K562 (cell line): ENCODE results near the gene IPO13.

Experiments
- ESRRA ChIP-seq: fragments of 450-650 bp; IDR thresholded peaks from 2 replicates; pipeline ENCODE4 v1.6.1; 2014; ENCODE audit warnings: low read depth, mild to moderate bottlenecking, moderate library complexity, borderline replicate concordance
- EZH2 ChIP-seq: IDR thresholded peaks from 2 replicates; pipeline ENCODE4 v1.6.1; 2012; ENCODE audit warnings: low read depth, mild to moderate bottlenecking, inconsistent platforms, low read length, borderline replicate concordance
- FOS ChIP-seq: IDR thresholded peaks from 3 replicates; pipeline ENCODE4 v1.6.1; 2011; ENCODE audit not compliant: insufficient read length; ENCODE audit errors: extremely low read depth
- YY1 ChIP-seq, 3 experiments: IDR thresholded peaks; 2 replicates each; pipeline ENCODE4 v1.6.1; 2011; ENCODE audit warnings: low read length in 2 of 3, mild to moderate bottlenecking in 2 of 3, moderate library complexity in 2 of 3, borderline replicate concordance in 1 of 3, control low read depth in 1 of 3, low read depth in 1 of 3; ENCODE audit not compliant: insufficient read depth in 3 of 3, insufficient replicate concordance in 2 of 3, control insufficient read depth in 1 of 3, insufficient read length in 1 of 3; ENCODE audit errors: extremely low read depth in 1 of 3
- TF ChIP-seq, protein P1 (sequence below): sonication (generic); formaldehyde crosslinking; IDR thresholded peaks from 2 replicates; pipeline ENCODE4 v1.8.0; 2022; ENCODE audit warnings: mild to moderate bottlenecking, missing genetic modification reagents

DNA sequence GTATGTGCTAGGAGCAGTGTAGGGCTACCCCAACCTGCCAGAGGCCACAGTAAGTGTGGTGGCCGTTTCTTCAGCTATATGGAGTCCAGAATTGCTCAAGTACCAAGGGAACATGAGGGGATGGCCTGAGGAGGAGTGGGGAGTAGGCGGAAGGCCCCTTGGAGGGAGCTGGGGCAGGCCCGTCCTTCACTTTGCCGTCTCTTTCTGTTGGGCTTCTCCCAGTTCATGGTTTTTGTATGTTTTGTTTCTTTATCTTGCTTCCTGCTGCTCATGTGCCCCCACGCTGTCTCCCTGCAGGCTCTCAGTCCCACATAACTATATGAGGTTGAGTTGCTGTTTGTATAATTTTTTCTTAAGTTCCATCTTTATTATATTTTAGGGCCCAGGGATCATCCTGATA, 17.1 kb downstream of the IPO13 start:
- TF ChIP-seq, protein P1, sequence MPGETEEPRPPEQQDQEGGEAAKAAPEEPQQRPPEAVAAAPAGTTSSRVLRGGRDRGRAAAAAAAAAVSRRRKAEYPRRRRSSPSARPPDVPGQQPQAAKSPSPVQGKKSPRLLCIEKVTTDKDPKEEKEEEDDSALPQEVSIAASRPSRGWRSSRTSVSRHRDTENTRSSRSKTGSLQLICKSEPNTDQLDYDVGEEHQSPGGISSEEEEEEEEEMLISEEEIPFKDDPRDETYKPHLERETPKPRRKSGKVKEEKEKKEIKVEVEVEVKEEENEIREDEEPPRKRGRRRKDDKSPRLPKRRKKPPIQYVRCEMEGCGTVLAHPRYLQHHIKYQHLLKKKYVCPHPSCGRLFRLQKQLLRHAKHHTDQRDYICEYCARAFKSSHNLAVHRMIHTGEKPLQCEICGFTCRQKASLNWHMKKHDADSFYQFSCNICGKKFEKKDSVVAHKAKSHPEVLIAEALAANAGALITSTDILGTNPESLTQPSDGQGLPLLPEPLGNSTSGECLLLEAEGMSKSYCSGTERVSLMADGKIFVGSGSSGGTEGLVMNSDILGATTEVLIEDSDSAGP (CRISPR knock-in tag) = no peak
- TF ChIP-seq EZH2 = no peak
- no peak for TF ChIP-seq YY1 (IDR thresholded peaks at IDR 0.05; ENCODE audit: borderline replicate concordance in 1 of 3, control insufficient read depth in 1 of 3, extremely low read depth in 1 of 3, insufficient read depth in 3 of 3, insufficient read length in 1 of 3, insufficient replicate concordance in 2 of 3, low read depth in 1 of 3, low read length in 2 of 3)
- TF ChIP-seq FOS = no peak
- TF ChIP-seq ESRRA = no peak
